ENCODE measurements around the gene GLIS1. TPM values are rescaled to one million over a fixed set of nuclear protein-coding genes. Genes with fewer than 3 reads are reported as not detected.

GLIS1 gene
- total RNA-seq, 1 donor from 2014 or later, result 1.6 TPM

- Mint-ChIP-seq H3K4me1 (peaks cover 16% of the 10 kb centered on the region), H3K4me3 (no peak overlapping the region), H3K27me3 (ENCODE audit: low read depth) (peaks cover 2% of the 10 kb centered on the region), H3K27ac (no peak overlapping the region), H3K9me3 (peaks cover 8% of the 10 kb centered on the region), H3K36me3 (no peaks in the 10 kb centered on the region)
- no peak for DNase-seq (ENCODE audit: low spot score in 2 of 2, unreplicated experiment in 2 of 2)
- no peak for TF ChIP-seq CTCF (IDR thresholded peaks at IDR 0.05; ENCODE audit: unreplicated experiment)
These were observed 176.5 kb downstream of the GLIS1 start for GRCh38 chr1:53562291-53562980.

GRCh38 chr1:53561503-53562105, 177.4 kb downstream of the GLIS1 start:
- H3K9me3 Mint-ChIP-seq, result peaks cover under 1% of the 10 kb centered on the region
- peaks cover 16% of the 10 kb centered on the region for H3K4me1 Mint-ChIP-seq
- H3K36me3 Mint-ChIP-seq, result no peaks in the 10 kb centered on the region
- H3K4me3 Mint-ChIP-seq, result no peak overlapping the region
- H3K27me3 Mint-ChIP-seq (ENCODE audit: low read depth), result peaks cover 2% of the 10 kb centered on the region
- H3K27ac Mint-ChIP-seq, result no peak overlapping the region
- no peak for DNase-seq (ENCODE audit: low spot score in 2 of 2, unreplicated experiment in 2 of 2)
- no peak for TF ChIP-seq CTCF (IDR thresholded peaks at IDR 0.05; ENCODE audit: unreplicated experiment)

GRCh38 chr1:53560581-53561502, 178.1 kb downstream of the GLIS1 start:
- H3K36me3 Mint-ChIP-seq, result no peaks in the 10 kb centered on the region
- H3K9me3 Mint-ChIP-seq, result no peaks in the 10 kb centered on the region
- no peak for TF ChIP-seq CTCF (IDR thresholded peaks at IDR 0.05; ENCODE audit: unreplicated experiment)
- H3K27me3 Mint-ChIP-seq (ENCODE audit: low read depth), result peaks cover 2% of the 10 kb centered on the region
- H3K4me1 Mint-ChIP-seq, result peaks cover 16% of the 10 kb centered on the region
- no peak overlapping the region for H3K4me3 Mint-ChIP-seq
- DNase-seq (ENCODE audit: low spot score in 2 of 2, unreplicated experiment in 2 of 2), result peak in 1 of 2 experiments; percentile 1
- H3K27ac Mint-ChIP-seq, result no peak overlapping the region

- Mint-ChIP-seq H3K27me3 (ENCODE audit: low read depth) (peaks cover 2% of the 10 kb centered on the region), H3K36me3 (no peaks in the 10 kb centered on the region), H3K4me1 (peaks cover 10% of the 10 kb centered on the region), H3K4me3 (no peak overlapping the region), H3K9me3 (no peaks in the 10 kb centered on the region), H3K27ac (no peak overlapping the region)
- TF ChIP-seq CTCF (IDR thresholded peaks at IDR 0.05; ENCODE audit: unreplicated experiment), result no peak
- DNase-seq (ENCODE audit: low spot score in 2 of 2, unreplicated experiment in 2 of 2), result no peak
These were observed 178.9 kb downstream of the GLIS1 start for GRCh38 chr1:53559854-53560580.

- Mint-ChIP-seq H3K27me3 (ENCODE audit: low read depth) (peaks cover 2% of the 10 kb centered on the region), H3K9me3 (no peaks in the 10 kb centered on the region), H3K27ac (no peak overlapping the region), H3K4me3 (no peak overlapping the region), H3K4me1 (peaks cover 10% of the 10 kb centered on the region), H3K36me3 (no peaks in the 10 kb centered on the region)
- peak in 1 of 2 experiments; percentile 5 for DNase-seq (ENCODE audit: low spot score in 2 of 2, unreplicated experiment in 2 of 2)
- no peak for TF ChIP-seq CTCF (IDR thresholded peaks at IDR 0.05; ENCODE audit: unreplicated experiment)
These were observed 179.6 kb downstream of the GLIS1 start for GRCh38 chr1:53559391-53559815.

All from mesothelial cell of epicardium (in vitro differentiated cells).